ENCODE results near the gene BMP8A. TPM values are rescaled to one million over a fixed set of nuclear protein-coding genes. Genes with fewer than 3 reads are reported as not detected.
A peak's percentile ranks its signal among the peaks of the same experiment; 100 is the strongest.

BMP8A gene
- polyA plus RNA-seq (2011; rRNA removed) (0.08 TPM in 1 of 2 replicates, not detected in the other), polyA plus RNA-seq (2017; fragmentation: RNase III; extraction: RNeasy Plus Mini Kit Qiagen cat#74134 plus additional on column Dnase treatment) (0.13 to 0.22 TPM in 2 of 3 replicates, not detected in the other), polyA minus RNA-seq (2011; rRNA and poly(A)+ RNA removed) (0.19 TPM in 1 of 2 replicates, not detected in the other)
- polyA plus RNA-seq (2012; cell fraction: cytosol; rRNA removed), result 0.33 and 0.41 TPM in 2 replicates
- 0.15 and 0.43 TPM in 2 replicates for polyA plus RNA-seq (2012; cell fraction: nucleus; rRNA removed)

GRCh38 chr1:39491146-39491921 is at the start of gene BMP8A:
TSS of gene BMP8A (plus strand) at chr1:39491636. CDS start at chr1:39491992, 356 bp downstream.
- Histone ChIP-seq H3K9me3 (no peaks in the 10 kb centered on the region), H3K27ac (peak within 1 kb of the TSS; percentile 58 to 77; a peak in 5 of 6 replicates), H3K4me2 (peak within 1 kb of the TSS; percentile 96), H3K4me3 (peak within 1 kb of the TSS; percentile 74), H3K4me1 (no peaks in the 10 kb centered on the region)
- FAIRE-seq (no peak), ATAC-seq (peak; percentile 79 to 88), DNase-seq (ENCODE audit: low read depth in 1 of 2, low spot score in 1 of 2) (peak; percentile 56 to 79)
- POLR2A ChIA-PET, result no interaction called here
- CTCF ChIA-PET, result interaction anchor here (1.0 to 1.5 kb wide), 2 partner anchors 10 to 48 kb away, joined by 3 read pairs; no protein-coding TSS in a partner anchor
- TF ChIP-seq E2F6 (IDR thresholded peaks at IDR 0.05; ENCODE audit: borderline replicate concordance, low read depth), result peak; percentile 26; the same call in 1 of the 2 replicates
- TF ChIP-seq REST (IDR thresholded peaks at IDR 0.05), result peak; percentile 38; the same call in 1 of the 2 replicates
- TF ChIP-seq CEBPB (IDR thresholded peaks at IDR 0.05), result no peak
- no peak for TF ChIP-seq RNF2 (IDR thresholded peaks at IDR 0.05; ENCODE audit: borderline replicate concordance, low read depth)
- no peak for TF ChIP-seq MAFK (IDR thresholded peaks at IDR 0.05; ENCODE audit: partially characterized antibody)
- WGBS (ENCODE audit: missing lambda C conversion rate), result no CpG with 5 or more reads among the region's 112 CpGs

GRCh38 chr1:39441797-39442196 is 49.6 kb upstream of the BMP8A start:
- no peak for ATAC-seq
- no peak overlapping the region for H3K4me2 ChIP-seq
- no peak overlapping the region for H3K4me3 ChIP-seq
- DNase-seq (ENCODE audit: low read depth in 1 of 2, low spot score in 1 of 2), result no peak
- no peak for TF ChIP-seq PHF8 (IDR thresholded peaks at IDR 0.05; ENCODE audit: borderline replicate concordance, low read depth)
- TF ChIP-seq POLR2A (IDR thresholded peaks at IDR 0.05; ENCODE audit: low read length), result no peak
- H3K27ac ChIP-seq, result no peak overlapping the region
- POLR2A ChIA-PET, result no interaction called here
- H3K4me1 ChIP-seq, result no peaks in the 10 kb centered on the region
- no peak for FAIRE-seq
- CTCF ChIA-PET, result interaction anchor here (0.7 to 1.0 kb wide), 3 partner anchors 12 to 28 kb away, joined by 3 to 4 read pairs (median 3); no protein-coding TSS in a partner anchor
- no peaks in the 10 kb centered on the region for H3K9me3 ChIP-seq

- TF ChIP-seq BHLHE40 (IDR thresholded peaks at IDR 0.05; ENCODE audit: low read depth, low read length) (no peak), SMC3 (IDR thresholded peaks at IDR 0.05) (no peak), HDAC2 (IDR thresholded peaks at IDR 0.05) (no peak), HOXA7 (CRISPR knock-in tag; IDR thresholded peaks at IDR 0.05) (no peak), RFX5 (IDR thresholded peaks at IDR 0.05) (no peak), GATA3 (IDR thresholded peaks at IDR 0.05; ENCODE audit: borderline replicate concordance) (no peak), HOXB13 (CRISPR knock-in tag; IDR thresholded peaks at IDR 0.05; ENCODE audit: low read depth) (no peak), MAX (IDR thresholded peaks at IDR 0.05) (no peak), EHF (CRISPR knock-in tag; IDR thresholded peaks at IDR 0.05) (no peak), TFCP2L1 (CRISPR knock-in tag; IDR thresholded peaks at IDR 0.05) (no peak), CHD4 (IDR thresholded peaks at IDR 0.05; ENCODE audit: borderline replicate concordance) (no peak), EP300 (IDR thresholded peaks at IDR 0.05) (no peak), CHD2 (IDR thresholded peaks at IDR 0.05; ENCODE audit: low read length, partially characterized antibody) (no peak)
- Histone ChIP-seq H3K4me1 (no peaks in the 10 kb centered on the region), H3K4me3 (no peak overlapping the region), H3K4me2 (no peak overlapping the region), H3K9me3 (no peaks in the 10 kb centered on the region), H3K27ac (no peak overlapping the region)
- ChIA-PET CTCF (no interaction called here), POLR2A (no interaction called here)
- no peak for FAIRE-seq
- 87% methylated on average over 2 of the region's 2 CpGs for WGBS (ENCODE audit: missing lambda C conversion rate)
- no peak for DNase-seq (ENCODE audit: low read depth in 1 of 2, low spot score in 1 of 2)
- no peak for ATAC-seq
Observed at GRCh38 chr1:39445573-39445972, 45.9 kb upstream of the BMP8A start.
